Measurements from ENCODE around the gene DLK2.

Gene DLK2

GRCh38 chr6:43455531-43456428 is at the start of gene DLK2:
DLK2 (minus strand) TSS chr6:43455548; CDS start chr6:43454825, 723 bp downstream.
- no peak; the same call in 1 of the 3 replicates for ATAC-seq

GRCh38 chr6:43503443-43503842 is 48.1 kb upstream of the DLK2 start:
- TF ChIP-seq CSDC2 (CRISPR knock-in tag; IDR thresholded peaks at IDR 0.05) (no peak), ISL1 (CRISPR knock-in tag; IDR thresholded peaks at IDR 0.05) (no peak), SNAI2 (CRISPR knock-in tag; IDR thresholded peaks at IDR 0.05) (no peak), TOX (CRISPR knock-in tag; IDR thresholded peaks at IDR 0.05; ENCODE audit: borderline replicate concordance) (no peak), PPARA (CRISPR knock-in tag; IDR thresholded peaks at IDR 0.05; ENCODE audit: borderline replicate concordance) (no peak), ZFP30 (CRISPR knock-in tag; IDR thresholded peaks at IDR 0.05) (no peak), RARB (CRISPR knock-in tag; IDR thresholded peaks at IDR 0.05) (no peak), GLIS3 (CRISPR knock-in tag; IDR thresholded peaks at IDR 0.05) (no peak), ZNF70 (CRISPR knock-in tag; IDR thresholded peaks at IDR 0.05) (no peak), TCF4 (CRISPR knock-in tag; IDR thresholded peaks at IDR 0.05; ENCODE audit: borderline replicate concordance) (no peak), TSHZ2 (CRISPR knock-in tag; IDR thresholded peaks at IDR 0.05) (no peak), OSR1 (CRISPR knock-in tag; IDR thresholded peaks at IDR 0.05) (no peak), ARNTL (CRISPR knock-in tag; IDR thresholded peaks at IDR 0.05; ENCODE audit: borderline replicate concordance, low read depth) (no peak), ZNF8 (CRISPR knock-in tag; IDR thresholded peaks at IDR 0.05) (no peak)
- TF ChIP-seq, protein P1, sequence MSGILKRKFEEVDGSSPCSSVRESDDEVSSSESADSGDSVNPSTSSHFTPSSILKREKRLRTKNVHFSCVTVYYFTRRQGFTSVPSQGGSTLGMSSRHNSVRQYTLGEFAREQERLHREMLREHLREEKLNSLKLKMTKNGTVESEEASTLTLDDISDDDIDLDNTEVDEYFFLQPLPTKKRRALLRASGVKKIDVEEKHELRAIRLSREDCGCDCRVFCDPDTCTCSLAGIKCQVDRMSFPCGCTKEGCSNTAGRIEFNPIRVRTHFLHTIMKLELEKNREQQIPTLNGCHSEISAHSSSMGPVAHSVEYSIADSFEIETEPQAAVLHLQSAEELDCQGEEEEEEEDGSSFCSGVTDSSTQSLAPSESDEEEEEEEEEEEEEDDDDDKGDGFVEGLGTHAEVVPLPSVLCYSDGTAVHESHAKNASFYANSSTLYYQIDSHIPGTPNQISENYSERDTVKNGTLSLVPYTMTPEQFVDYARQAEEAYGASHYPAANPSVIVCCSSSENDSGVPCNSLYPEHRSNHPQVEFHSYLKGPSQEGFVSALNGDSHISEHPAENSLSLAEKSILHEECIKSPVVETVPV (CRISPR knock-in tag; IDR thresholded peaks at IDR 0.05): no peak
- TF ChIP-seq, protein P2, sequence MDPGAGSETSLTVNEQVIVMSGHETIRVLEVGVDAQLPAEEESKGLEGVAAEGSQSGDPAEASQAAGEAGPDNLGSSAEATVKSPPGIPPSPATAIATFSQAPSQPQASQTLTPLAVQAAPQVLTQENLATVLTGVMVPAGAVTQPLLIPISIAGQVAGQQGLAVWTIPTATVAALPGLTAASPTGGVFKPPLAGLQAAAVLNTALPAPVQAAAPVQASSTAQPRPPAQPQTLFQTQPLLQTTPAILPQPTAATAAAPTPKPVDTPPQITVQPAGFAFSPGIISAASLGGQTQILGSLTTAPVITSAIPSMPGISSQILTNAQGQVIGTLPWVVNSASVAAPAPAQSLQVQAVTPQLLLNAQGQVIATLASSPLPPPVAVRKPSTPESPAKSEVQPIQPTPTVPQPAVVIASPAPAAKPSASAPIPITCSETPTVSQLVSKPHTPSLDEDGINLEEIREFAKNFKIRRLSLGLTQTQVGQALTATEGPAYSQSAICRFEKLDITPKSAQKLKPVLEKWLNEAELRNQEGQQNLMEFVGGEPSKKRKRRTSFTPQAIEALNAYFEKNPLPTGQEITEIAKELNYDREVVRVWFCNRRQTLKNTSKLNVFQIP (CRISPR knock-in tag; IDR thresholded peaks at IDR 0.05; ENCODE audit: borderline replicate concordance, low read depth): no peak
- TF ChIP-seq, protein P3, sequence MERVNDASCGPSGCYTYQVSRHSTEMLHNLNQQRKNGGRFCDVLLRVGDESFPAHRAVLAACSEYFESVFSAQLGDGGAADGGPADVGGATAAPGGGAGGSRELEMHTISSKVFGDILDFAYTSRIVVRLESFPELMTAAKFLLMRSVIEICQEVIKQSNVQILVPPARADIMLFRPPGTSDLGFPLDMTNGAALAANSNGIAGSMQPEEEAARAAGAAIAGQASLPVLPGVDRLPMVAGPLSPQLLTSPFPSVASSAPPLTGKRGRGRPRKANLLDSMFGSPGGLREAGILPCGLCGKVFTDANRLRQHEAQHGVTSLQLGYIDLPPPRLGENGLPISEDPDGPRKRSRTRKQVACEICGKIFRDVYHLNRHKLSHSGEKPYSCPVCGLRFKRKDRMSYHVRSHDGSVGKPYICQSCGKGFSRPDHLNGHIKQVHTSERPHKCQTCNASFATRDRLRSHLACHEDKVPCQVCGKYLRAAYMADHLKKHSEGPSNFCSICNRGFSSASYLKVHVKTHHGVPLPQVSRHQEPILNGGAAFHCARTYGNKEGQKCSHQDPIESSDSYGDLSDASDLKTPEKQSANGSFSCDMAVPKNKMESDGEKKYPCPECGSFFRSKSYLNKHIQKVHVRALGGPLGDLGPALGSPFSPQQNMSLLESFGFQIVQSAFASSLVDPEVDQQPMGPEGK (CRISPR knock-in tag; IDR thresholded peaks at IDR 0.05; ENCODE audit: borderline replicate concordance): no peak
- no peak for ATAC-seq

More at GRCh38 chr6:43455531-43456428, at the start of gene DLK2:
- TF ChIP-seq ZFP30 (CRISPR knock-in tag; IDR thresholded peaks at IDR 0.05) (no peak), TCF4 (CRISPR knock-in tag; IDR thresholded peaks at IDR 0.05; ENCODE audit: borderline replicate concordance) (no peak), ESRRG (CRISPR knock-in tag; IDR thresholded peaks at IDR 0.05) (no peak), OSR1 (CRISPR knock-in tag; IDR thresholded peaks at IDR 0.05) (no peak), ZFP3 (CRISPR knock-in tag; IDR thresholded peaks at IDR 0.05) (no peak), ISL1 (CRISPR knock-in tag; IDR thresholded peaks at IDR 0.05) (no peak), PPARA (CRISPR knock-in tag; IDR thresholded peaks at IDR 0.05; ENCODE audit: borderline replicate concordance) (no peak), ZNF565 (CRISPR knock-in tag; conservative IDR thresholded peaks at IDR 0.05; ENCODE audit: low read depth) (no peak), ZNF70 (CRISPR knock-in tag; IDR thresholded peaks at IDR 0.05) (no peak), BACH2 (CRISPR knock-in tag; IDR thresholded peaks at IDR 0.05; ENCODE audit: borderline replicate concordance) (no peak)
- TF ChIP-seq, protein P2 (CRISPR knock-in tag; IDR thresholded peaks at IDR 0.05; ENCODE audit: borderline replicate concordance, low read depth): no peak
- TF ChIP-seq, protein P3 (CRISPR knock-in tag; IDR thresholded peaks at IDR 0.05; ENCODE audit: borderline replicate concordance): no peak

Measured in SK-N-SH treated with all-trans-retinoic acid at 6 μM for 48 hours (cell line).